ENCODE measurements around the gene NPFFR1. TPM values are rescaled to one million over a fixed set of nuclear protein-coding genes. Genes with fewer than 3 reads are reported as not detected.
A peak's percentile ranks its signal among the peaks of the same experiment; 100 is the strongest.
"Not testable (repeated sequence)": the region's sequence is repeated elsewhere in the genome, so short reads cannot be mapped to it uniquely, and the experiment has no call there.

Gene NPFFR1
- total RNA-seq, 1 donor from 2014 or later, result 1.0 TPM

DNA sequence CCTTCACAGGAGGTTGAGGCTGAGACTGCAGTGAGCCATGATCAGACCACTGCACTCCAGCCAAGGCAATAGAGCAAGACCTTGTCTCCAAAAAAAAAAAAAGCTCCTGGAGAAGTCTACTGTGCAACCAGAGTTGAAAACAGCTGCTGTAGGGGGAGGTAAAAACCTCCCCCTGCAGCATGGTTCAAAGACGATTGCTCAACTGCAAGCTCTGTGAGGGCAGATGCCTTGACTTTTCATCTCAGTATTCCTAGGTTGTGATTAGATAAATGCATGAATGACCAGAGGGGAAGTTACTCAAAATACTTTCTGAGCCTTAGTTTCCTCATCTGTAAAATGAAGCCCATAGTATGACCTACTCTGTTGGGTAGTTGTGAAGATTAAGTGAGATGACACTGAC, 25.6 kb downstream of the NPFFR1 start:
- DNase-seq, result no peak
- intact Hi-C loops (cut with DNase I), result no loop called here

DNA sequence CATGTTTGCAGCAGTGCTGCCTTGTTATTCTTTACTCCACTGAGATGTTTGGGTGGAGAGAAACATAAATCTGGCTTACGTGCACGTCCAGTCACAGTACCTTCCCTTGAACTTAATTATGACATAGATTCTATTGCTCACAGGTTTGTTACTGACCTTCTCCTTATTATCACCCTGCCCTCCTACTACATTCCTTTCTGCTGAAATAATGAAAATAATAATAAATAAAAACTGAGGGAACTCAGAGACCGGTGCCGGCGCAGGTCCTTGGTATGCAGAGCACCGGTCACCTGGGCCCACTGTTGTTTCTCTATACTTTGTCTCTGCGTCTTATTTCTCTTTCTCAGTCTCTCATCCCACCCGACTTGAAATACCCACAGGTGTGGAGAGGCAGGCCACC, 26.0 kb downstream of the NPFFR1 start:
- H3K27ac ChIP-seq; H3K4me3 ChIP-seq; ATAC-seq; H3K9me3 ChIP-seq; H3K36me3 ChIP-seq; DNase-seq; intact Hi-C loops (cut with DNase I): not testable (repeated sequence)
- Histone ChIP-seq H3K4me1 (peaks cover 11% of the 10 kb centered on the region), H3K27me3 (ENCODE audit: low read depth) (peaks cover 21% of the 10 kb centered on the region)

More for the DNA sequence above, 25.6 kb downstream of the NPFFR1 start:
- H3K27ac ChIP-seq, result no peak overlapping the region
- no peak overlapping the region for H3K4me3 ChIP-seq
- ATAC-seq, result no peak
- TF ChIP-seq, protein P1, sequence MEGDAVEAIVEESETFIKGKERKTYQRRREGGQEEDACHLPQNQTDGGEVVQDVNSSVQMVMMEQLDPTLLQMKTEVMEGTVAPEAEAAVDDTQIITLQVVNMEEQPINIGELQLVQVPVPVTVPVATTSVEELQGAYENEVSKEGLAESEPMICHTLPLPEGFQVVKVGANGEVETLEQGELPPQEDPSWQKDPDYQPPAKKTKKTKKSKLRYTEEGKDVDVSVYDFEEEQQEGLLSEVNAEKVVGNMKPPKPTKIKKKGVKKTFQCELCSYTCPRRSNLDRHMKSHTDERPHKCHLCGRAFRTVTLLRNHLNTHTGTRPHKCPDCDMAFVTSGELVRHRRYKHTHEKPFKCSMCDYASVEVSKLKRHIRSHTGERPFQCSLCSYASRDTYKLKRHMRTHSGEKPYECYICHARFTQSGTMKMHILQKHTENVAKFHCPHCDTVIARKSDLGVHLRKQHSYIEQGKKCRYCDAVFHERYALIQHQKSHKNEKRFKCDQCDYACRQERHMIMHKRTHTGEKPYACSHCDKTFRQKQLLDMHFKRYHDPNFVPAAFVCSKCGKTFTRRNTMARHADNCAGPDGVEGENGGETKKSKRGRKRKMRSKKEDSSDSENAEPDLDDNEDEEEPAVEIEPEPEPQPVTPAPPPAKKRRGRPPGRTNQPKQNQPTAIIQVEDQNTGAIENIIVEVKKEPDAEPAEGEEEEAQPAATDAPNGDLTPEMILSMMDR (IDR thresholded peaks at IDR 0.05), result no peak
- H3K9me3 ChIP-seq, result no peaks in the 10 kb centered on the region
- H3K36me3 ChIP-seq, result no peaks in the 10 kb centered on the region
- peaks cover 11% of the 10 kb centered on the region for H3K4me1 ChIP-seq
- H3K27me3 ChIP-seq (ENCODE audit: low read depth), result peaks cover 21% of the 10 kb centered on the region

GRCh38 chr10:70256463-70256862, 27.3 kb downstream of the NPFFR1 start:
- DNase-seq, result no peak
- TF ChIP-seq, protein P1 (IDR thresholded peaks at IDR 0.05), result no peak
- Histone ChIP-seq H3K4me1 (peaks cover 11% of the 10 kb centered on the region), H3K9me3 (no peaks in the 10 kb centered on the region), H3K36me3 (no peaks in the 10 kb centered on the region), H3K27me3 (ENCODE audit: low read depth) (peaks cover 21% of the 10 kb centered on the region), H3K4me3 (no peak overlapping the region), H3K27ac (no peak overlapping the region)
- intact Hi-C loops (cut with DNase I), result no loop called here
- ATAC-seq, result no peak

DNA sequence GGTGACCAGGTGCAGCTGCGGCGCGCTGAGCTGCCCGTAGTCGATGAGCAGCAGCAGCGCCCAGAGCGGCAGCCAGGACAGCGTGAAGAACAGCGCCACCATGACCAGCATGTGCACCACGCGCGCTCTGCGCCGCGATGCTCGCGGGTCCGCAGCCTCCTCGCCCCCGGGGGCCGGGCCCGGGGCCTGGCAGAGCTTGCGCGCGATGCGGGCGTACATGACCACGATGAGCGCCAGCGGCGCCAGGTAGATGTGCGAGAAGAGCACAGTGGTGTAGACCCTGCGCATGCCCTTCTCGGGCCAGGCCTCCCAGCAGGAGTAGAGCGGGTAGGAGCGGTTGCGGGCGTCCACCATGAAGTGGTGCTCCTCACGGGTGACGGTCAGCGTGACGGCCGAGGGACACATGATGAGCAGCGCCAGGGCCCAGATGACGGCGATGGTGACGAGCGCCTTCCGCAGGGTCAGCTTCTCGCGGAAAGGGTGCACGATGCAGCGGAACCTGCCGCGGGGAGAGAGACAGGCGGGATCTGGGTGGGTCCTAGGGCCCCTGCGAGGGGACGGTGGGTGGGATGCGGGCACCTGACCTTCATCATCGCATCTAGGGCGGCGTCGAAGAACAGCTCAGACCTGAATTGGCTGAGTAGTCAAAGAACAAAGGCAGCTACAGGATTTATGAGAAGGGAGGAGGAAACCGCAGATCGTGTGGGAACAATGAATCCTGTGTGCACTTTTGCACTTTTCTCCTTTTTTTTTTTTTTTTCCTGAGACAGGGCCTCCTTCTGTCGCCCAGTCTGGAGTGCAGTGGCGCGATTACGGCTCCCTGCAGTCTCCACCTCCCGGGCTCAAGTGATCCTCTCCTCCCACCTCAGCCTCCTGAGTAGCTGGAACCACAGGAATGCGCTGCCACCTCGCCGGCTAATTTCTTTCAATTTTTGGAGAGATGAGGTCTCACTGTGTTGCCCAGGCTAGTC, 28.2 kb downstream of the NPFFR1 start:
- Histone ChIP-seq H3K9me3 (no peaks in the 10 kb centered on the region), H3K4me1 (peaks cover 11% of the 10 kb centered on the region), H3K36me3 (no peaks in the 10 kb centered on the region), H3K27ac (no peak overlapping the region), H3K4me3 (peak overlapping the region; percentile 24), H3K27me3 (ENCODE audit: low read depth) (peaks cover 21% of the 10 kb centered on the region)
- ATAC-seq (peak; percentile 70 to 74), DNase-seq (peak; percentile 69)
- TF ChIP-seq, protein P1 (IDR thresholded peaks at IDR 0.05), result no peak
- intact Hi-C loops (cut with DNase I), result no loop called here

- Histone ChIP-seq H3K4me3 (peak overlapping the region; percentile 24), H3K27ac (no peak overlapping the region), H3K36me3 (no peaks in the 10 kb centered on the region), H3K27me3 (ENCODE audit: low read depth) (peaks cover 21% of the 10 kb centered on the region), H3K9me3 (no peaks in the 10 kb centered on the region), H3K4me1 (peaks cover 11% of the 10 kb centered on the region)
- peak in 1 of 2 donors; percentile 21 for ATAC-seq
- no peak for DNase-seq
- TF ChIP-seq, protein P1 (IDR thresholded peaks at IDR 0.05), result no peak
- intact Hi-C loops (cut with DNase I), result no loop called here
These were observed 29.0 kb downstream of the NPFFR1 start for GRCh38 chr10:70254778-70255328.
